H9 (cell line): ENCODE data around the gene LTK. TPM values are rescaled to one million over a fixed set of nuclear protein-coding genes. Genes with fewer than 3 reads are reported as not detected.

Experiments
- DNase-seq: peaks from one replicate; pipeline ENCODE4 v3.0.0-alpha.2; 2017
- H2AFZ ChIP-seq: one replicate; pipeline ENCODE4 v1.6.1; 2013; ENCODE audit warnings: mild to moderate bottlenecking, low read length, control low read depth, moderate library complexity
- H2AK5ac ChIP-seq: 2 replicates; pipeline ENCODE4 v1.6.1; 2013; ENCODE audit warnings: low read length, control low read depth, mixed read lengths; ENCODE audit not compliant: insufficient read length
- H2BK120ac ChIP-seq: one replicate; pipeline ENCODE4 v1.6.1; 2013; ENCODE audit warnings: low read depth, mild to moderate bottlenecking, low read length, control low read depth, inconsistent platforms; ENCODE audit not compliant: poor library complexity, severe bottlenecking
- H2BK12ac ChIP-seq: 2 replicates; pipeline ENCODE4 v1.6.1; 2013; ENCODE audit warnings: low read length, control low read depth, mixed read lengths, low read depth; ENCODE audit not compliant: insufficient read length
- H2BK15ac ChIP-seq: 2 replicates; pipeline ENCODE4 v1.6.1; 2013; ENCODE audit warnings: low read depth, low read length, control low read depth
- H2BK20ac ChIP-seq: one replicate; pipeline ENCODE4 v1.6.1; 2013; ENCODE audit warnings: low read depth, mild to moderate bottlenecking, low read length, control low read depth, inconsistent platforms; ENCODE audit not compliant: poor library complexity, severe bottlenecking
- H2BK5ac ChIP-seq: 2 replicates; pipeline ENCODE4 v1.6.1; 2013; ENCODE audit warnings: low read length, control low read depth, mixed read lengths; ENCODE audit not compliant: insufficient read length
- H3K14ac ChIP-seq: 2 replicates; pipeline ENCODE4 v1.6.1; 2013; ENCODE audit warnings: low read length, control low read depth; ENCODE audit not compliant: insufficient read depth
- H3K18ac ChIP-seq: 2 replicates; pipeline ENCODE4 v1.6.1; 2013; ENCODE audit warnings: low read depth, mild to moderate bottlenecking, mixed read lengths, low read length, control low read depth; ENCODE audit not compliant: insufficient read length
- H3K23ac ChIP-seq: 2 replicates; pipeline ENCODE4 v1.6.1; 2013; ENCODE audit warnings: low read length, control low read depth, mixed read lengths, low read depth; ENCODE audit not compliant: insufficient read length
- H3K23me2 ChIP-seq: 2 replicates; pipeline ENCODE4 v1.6.1; 2013; ENCODE audit warnings: low read depth, mild to moderate bottlenecking, mixed read lengths, low read length, control low read depth; ENCODE audit not compliant: insufficient read length, poor library complexity, severe bottlenecking
- H3K27ac ChIP-seq: 2 replicates; pipeline ENCODE4 v1.5.1; 2013; ENCODE audit warnings: low read length, control low read depth, mixed read lengths, low read depth; ENCODE audit not compliant: insufficient read length
- H3K27me3 ChIP-seq: 2 replicates; pipeline ENCODE4 v1.6.1; 2013; ENCODE audit warnings: low read length, control low read depth, inconsistent platforms; ENCODE audit not compliant: insufficient read depth
- H3K4ac ChIP-seq: 2 replicates; pipeline ENCODE4 v1.6.1; 2013; ENCODE audit warnings: low read depth, mild to moderate bottlenecking, control low read depth, inconsistent platforms, low read length, moderate library complexity
- H3K4me1 ChIP-seq: 2 replicates; pipeline ENCODE4 v1.6.1; 2013; ENCODE audit warnings: low read length, control low read depth, inconsistent platforms; ENCODE audit not compliant: insufficient read depth
- H3K4me2 ChIP-seq: 2 replicates; pipeline ENCODE4 v1.6.1; 2013; ENCODE audit warnings: low read length, control low read depth, mixed read lengths; ENCODE audit not compliant: insufficient read length, insufficient read depth
- H3K56ac ChIP-seq: 2 replicates; pipeline ENCODE4 v1.6.1; 2013; ENCODE audit warnings: low read depth, mild to moderate bottlenecking, mixed read lengths, low read length, control low read depth; ENCODE audit not compliant: insufficient read length
- H3K79me1 ChIP-seq: 2 replicates; pipeline ENCODE4 v1.6.1; 2013; ENCODE audit warnings: low read depth, mild to moderate bottlenecking, moderate library complexity, low read length, control low read depth, inconsistent platforms; ENCODE audit not compliant: insufficient read depth, poor library complexity, severe bottlenecking
- H3K79me2 ChIP-seq: 2 replicates; pipeline ENCODE4 v1.6.1; 2013; ENCODE audit warnings: low read length, control low read depth, inconsistent platforms; ENCODE audit not compliant: insufficient read depth
- H3K9ac ChIP-seq: 2 replicates; pipeline ENCODE4 v1.6.1; 2013; ENCODE audit warnings: low read length, control low read depth, mixed read lengths; ENCODE audit not compliant: insufficient read length; ENCODE audit errors: extremely low read depth
- H3K9me3 ChIP-seq: one replicate; pipeline ENCODE4 v1.6.1; 2013; ENCODE audit warnings: low read depth, low read length, inconsistent platforms; ENCODE audit not compliant: control insufficient read depth
- H3T11ph ChIP-seq: one replicate; pipeline ENCODE4 v1.6.1; 2013; ENCODE audit warnings: mild to moderate bottlenecking, low read length, control low read depth, inconsistent platforms
- H4K20me1 ChIP-seq: one replicate; pipeline ENCODE4 v1.6.1; 2013; ENCODE audit not compliant: control insufficient read depth, insufficient read length, insufficient read depth
- H4K5ac ChIP-seq: 2 replicates; pipeline ENCODE4 v1.6.1; 2013; ENCODE audit warnings: low read depth, mild to moderate bottlenecking, mixed read lengths, low read length, control low read depth; ENCODE audit not compliant: insufficient read length
- H4K8ac ChIP-seq: replicated peaks from 2 replicates; pipeline ENCODE4 v1.6.1; 2013; ENCODE audit warnings: low read length, control low read depth, mixed read lengths, low read depth; ENCODE audit not compliant: insufficient read length
- H4K91ac ChIP-seq: 2 replicates; pipeline ENCODE4 v1.6.1; 2013; ENCODE audit warnings: low read depth, mild to moderate bottlenecking, moderate library complexity, mixed read lengths, low read length, control low read depth; ENCODE audit not compliant: insufficient read length
- H3K27ac Mint-ChIP-seq, 3 experiments: 2 replicates in 2 of 3; 3 replicates in 1 of 3; pipeline ENCODE4 v1.8.0; 2020 to 2021; ENCODE audit warnings: mixed read lengths in 3 of 3, mild to moderate bottlenecking in 1 of 3, moderate library complexity in 1 of 3
- H3K27me3 Mint-ChIP-seq: 2 replicates; pipeline ENCODE4 v1.8.0; 2021; ENCODE audit warnings: low read depth, mild to moderate bottlenecking, moderate library complexity, mixed read lengths
- H3K36me3 Mint-ChIP-seq, 3 experiments: 2 replicates in 2 of 3; 3 replicates in 1 of 3; pipeline ENCODE4 v1.8.0; 2020 to 2021; ENCODE audit warnings: low read depth in 3 of 3, mixed read lengths in 3 of 3; ENCODE audit not compliant: insufficient read depth in 1 of 3
- H3K4me1 Mint-ChIP-seq, 2 experiments: 2 replicates each; pipeline ENCODE4 v1.8.0; 2020; ENCODE audit warnings: mixed read lengths in 2 of 2
- H3K4me3 Mint-ChIP-seq, 2 experiments: 2 replicates in 1 of 2; 3 replicates in 1 of 2; pipeline ENCODE4 v1.8.0; 2020 to 2021; ENCODE audit warnings: mild to moderate bottlenecking in 2 of 2, mixed read lengths in 2 of 2, moderate library complexity in 1 of 2
- H3K9me3 Mint-ChIP-seq, 2 experiments: 2 replicates in 1 of 2; 3 replicates in 1 of 2; pipeline ENCODE4 v1.8.0; 2020; ENCODE audit warnings: mild to moderate bottlenecking in 2 of 2, mixed read lengths in 2 of 2, moderate library complexity in 1 of 2
- CTCF ChIP-seq: fragments of 200-600 bp; sonication (generic); conservative IDR thresholded peaks from 3 replicates; pipeline ENCODE4 v1.8.0; 2021; ENCODE audit warnings: antibody characterized with exemption, mild to moderate bottlenecking
- WGBS: extraction: QIAGEN DNeasy Blood & Tissue Kit; methylation state at CpG from one replicate; pipeline ENCODE4 v1.1.7; 2013; ENCODE audit warnings: missing lambda C conversion rate, low lambda C conversion rate, mixed read lengths; ENCODE audit not compliant: insufficient read length; ENCODE audit errors: extremely low coverage; 5-methylcytosine and 5-hydroxymethylcytosine counted together
- total RNA-seq: library from RNA; stranded (reverse); gene quantifications from 2 replicates; pipeline ENCODE4 v1.2.1, GENCODE V29; 2021

Gene LTK
- total RNA-seq, 1 experiment from 2014 or later: 0.31 TPM

- H3K14ac ChIP-seq: no peak overlapping the region; the same call in 1 of the 2 replicates
- H3K27me3 ChIP-seq: peaks cover 69% of the 10 kb centered on the region
- H2BK12ac ChIP-seq: no peak overlapping the region
- DNase-seq: peak; percentile 76
- no peaks in the 10 kb centered on the region for H3K9me3 ChIP-seq
- peak; percentile 36; the same call in 1 of the 3 replicates for TF ChIP-seq CTCF
- H3K4ac ChIP-seq: no peak overlapping the region
- H3K27ac ChIP-seq: no peak overlapping the region
- Mint-ChIP-seq H3K4me1 (peaks cover 8 to 18% of the 10 kb centered on the region in 2 experiments), H3K27me3 (peaks cover 86% of the 10 kb centered on the region), H3K4me3 (peak overlapping the region; percentile 42 to 74; a peak in 4 of 5 replicates), H3K36me3 (no peaks in the 10 kb centered on the region; a peak in 1 of 7 replicates), H3K9me3 (no peaks in the 10 kb centered on the region; a peak in 2 of 5 replicates), H3K27ac (no peak overlapping the region; a peak in 1 of 7 replicates)
- H3K23me2 ChIP-seq: peaks cover 25% of the 10 kb centered on the region
- no peak overlapping the region for H3K18ac ChIP-seq
- H3K56ac ChIP-seq: no peak overlapping the region
- H4K20me1 ChIP-seq: no peaks in the 10 kb centered on the region
- H2AFZ ChIP-seq: no peak overlapping the region
- no peak overlapping the region for H4K91ac ChIP-seq
- H3K4me1 ChIP-seq: no peaks in the 10 kb centered on the region
- no peak overlapping the region for H4K5ac ChIP-seq
- H2BK5ac ChIP-seq: no peak overlapping the region
- no peak overlapping the region for H2BK15ac ChIP-seq
- H3T11ph ChIP-seq: no peak overlapping the region
- H3K9ac ChIP-seq: no peak overlapping the region
- H2BK120ac ChIP-seq: no peak overlapping the region
- H3K4me2 ChIP-seq: peak overlapping the region; percentile 50
- H2BK20ac ChIP-seq: no peak overlapping the region
- no peak overlapping the region for H2AK5ac ChIP-seq
- H3K79me1 ChIP-seq: no peaks in the 10 kb centered on the region
- no peaks in the 10 kb centered on the region for H3K79me2 ChIP-seq
- H3K23ac ChIP-seq: no peak overlapping the region
- no peak overlapping the region for H4K8ac ChIP-seq
- no CpG with 5 or more reads among the region's 77 CpGs for WGBS
Measured at GRCh38 chr15:41494190-41494921, 19.3 kb downstream of the LTK start.
